ENCODE data around the gene TBC1D14.

Gene TBC1D14

DNA sequence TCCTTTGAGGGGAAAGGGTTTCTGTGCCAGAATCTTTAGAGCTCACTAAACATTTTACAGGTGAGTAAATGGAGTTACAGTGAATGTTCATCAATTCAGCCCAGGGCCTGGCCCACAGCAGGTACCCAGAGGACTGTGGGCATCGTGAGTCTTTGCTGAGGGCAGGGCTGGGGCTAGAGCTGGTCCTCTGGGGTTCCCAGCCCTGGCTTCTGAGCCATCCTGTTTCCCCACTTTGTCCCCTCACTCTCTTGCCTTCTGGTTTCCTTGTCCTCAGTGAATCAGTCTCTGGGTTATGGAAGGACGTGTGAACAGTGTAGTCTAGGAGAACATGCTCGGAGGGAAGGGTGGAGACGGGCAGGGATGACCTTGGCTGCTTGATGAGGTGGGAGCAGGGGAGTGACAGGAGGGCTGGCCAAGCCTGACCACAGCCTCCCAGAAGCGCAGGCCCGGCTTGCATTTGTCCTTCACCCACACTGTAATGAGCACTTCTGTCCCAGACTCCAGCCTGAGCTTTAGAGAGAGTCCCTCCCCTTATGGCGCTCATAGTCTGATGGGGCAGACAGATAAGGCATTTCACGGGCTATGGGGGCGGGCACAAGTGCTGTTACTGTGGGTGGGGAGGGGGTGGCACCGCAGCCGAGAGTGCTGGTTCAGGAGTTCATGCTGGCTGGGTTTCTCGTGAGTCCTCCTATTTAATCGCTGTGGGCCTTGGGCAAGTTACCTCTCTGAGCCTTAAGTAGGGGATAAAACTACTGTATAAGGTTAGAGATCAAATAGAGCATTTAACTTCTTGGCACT, 17.3 kb downstream of the TBC1D14 start:
- TF ChIP-seq, protein P1, sequence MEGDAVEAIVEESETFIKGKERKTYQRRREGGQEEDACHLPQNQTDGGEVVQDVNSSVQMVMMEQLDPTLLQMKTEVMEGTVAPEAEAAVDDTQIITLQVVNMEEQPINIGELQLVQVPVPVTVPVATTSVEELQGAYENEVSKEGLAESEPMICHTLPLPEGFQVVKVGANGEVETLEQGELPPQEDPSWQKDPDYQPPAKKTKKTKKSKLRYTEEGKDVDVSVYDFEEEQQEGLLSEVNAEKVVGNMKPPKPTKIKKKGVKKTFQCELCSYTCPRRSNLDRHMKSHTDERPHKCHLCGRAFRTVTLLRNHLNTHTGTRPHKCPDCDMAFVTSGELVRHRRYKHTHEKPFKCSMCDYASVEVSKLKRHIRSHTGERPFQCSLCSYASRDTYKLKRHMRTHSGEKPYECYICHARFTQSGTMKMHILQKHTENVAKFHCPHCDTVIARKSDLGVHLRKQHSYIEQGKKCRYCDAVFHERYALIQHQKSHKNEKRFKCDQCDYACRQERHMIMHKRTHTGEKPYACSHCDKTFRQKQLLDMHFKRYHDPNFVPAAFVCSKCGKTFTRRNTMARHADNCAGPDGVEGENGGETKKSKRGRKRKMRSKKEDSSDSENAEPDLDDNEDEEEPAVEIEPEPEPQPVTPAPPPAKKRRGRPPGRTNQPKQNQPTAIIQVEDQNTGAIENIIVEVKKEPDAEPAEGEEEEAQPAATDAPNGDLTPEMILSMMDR (conservative IDR thresholded peaks at IDR 0.05): no peak
- no peak overlapping the region for H3K27ac ChIP-seq

- TF ChIP-seq, protein P1 (conservative IDR thresholded peaks at IDR 0.05): no peak
- H3K27ac ChIP-seq: no peak overlapping the region
Observed at GRCh38 chr4:6928081-6928480, 18.5 kb downstream of the TBC1D14 start.

- TF ChIP-seq, protein P1 (conservative IDR thresholded peaks at IDR 0.05): no peak
- H3K27ac ChIP-seq: no peak overlapping the region
Observed at GRCh38 chr4:6929339-6929811, 19.7 kb downstream of the TBC1D14 start.

- TF ChIP-seq, protein P1 (conservative IDR thresholded peaks at IDR 0.05): no peak
- no peak overlapping the region for H3K27ac ChIP-seq
Observed at GRCh38 chr4:6929812-6930464, 20.3 kb downstream of the TBC1D14 start.

DNA sequence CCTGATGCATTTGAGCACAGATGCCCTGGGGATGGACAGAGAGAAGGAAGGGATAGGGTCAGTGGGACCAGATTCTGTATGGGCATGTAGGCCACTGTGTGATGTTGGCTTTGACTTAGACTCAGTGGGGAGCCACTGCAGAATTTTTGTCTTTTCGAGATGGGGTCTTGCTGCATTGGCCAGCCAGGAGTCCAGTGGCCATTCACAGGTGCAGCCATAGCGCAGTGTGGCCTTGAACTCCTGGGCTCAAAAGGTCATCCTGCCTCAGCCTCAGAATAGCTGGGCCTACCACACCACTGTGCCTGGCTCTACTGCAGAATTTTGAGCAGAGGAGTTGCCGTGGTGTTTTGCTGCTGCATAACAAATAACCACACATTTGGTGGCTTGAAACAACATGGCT, 22.8 kb downstream of the TBC1D14 start:
- no peak overlapping the region for H3K27ac ChIP-seq

GRCh38 chr4:6932918-6933317, 23.3 kb downstream of the TBC1D14 start:
- TF ChIP-seq, protein P1 (conservative IDR thresholded peaks at IDR 0.05): no peak
- no peak overlapping the region for H3K27ac ChIP-seq

More for the DNA sequence above, 22.8 kb downstream of the TBC1D14 start:
- TF ChIP-seq, protein P1 (conservative IDR thresholded peaks at IDR 0.05): no peak

DNA sequence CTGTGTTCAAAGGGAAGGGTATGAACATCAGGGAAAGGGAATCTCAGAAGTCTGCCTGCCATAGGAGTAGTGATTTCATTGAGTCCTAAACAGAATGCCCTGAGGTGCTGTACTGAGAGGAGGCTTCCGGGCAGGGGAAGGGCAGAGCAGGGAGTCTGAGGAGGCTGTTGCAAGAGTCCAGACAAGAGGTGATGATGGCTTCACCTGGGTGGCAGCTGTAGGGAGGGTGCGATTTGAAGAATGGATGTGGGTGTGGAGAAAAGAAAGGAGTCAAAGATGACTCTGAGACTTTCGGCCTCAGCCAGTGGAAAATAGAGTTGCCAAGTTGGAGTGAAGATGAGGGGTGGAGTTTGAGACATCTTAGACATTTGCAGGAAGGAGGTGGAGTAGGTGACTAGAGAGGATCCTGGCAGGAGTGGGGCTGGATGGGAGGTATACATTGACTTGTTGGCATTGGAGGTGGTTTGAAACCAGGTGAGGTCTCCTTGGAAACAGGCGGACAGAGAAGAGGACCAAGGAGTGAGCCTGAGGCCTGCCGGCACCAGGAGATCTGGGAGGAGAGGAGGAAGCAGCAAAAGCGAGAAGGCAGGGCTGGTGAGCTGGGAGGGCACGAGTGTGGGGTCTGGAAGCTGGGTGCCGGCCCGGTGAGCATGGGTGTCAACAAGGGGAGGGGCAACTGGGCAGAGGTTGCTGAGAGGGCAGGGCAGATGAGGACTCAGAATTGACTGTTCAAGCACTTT, 24.2 kb downstream of the TBC1D14 start:
- H3K27ac ChIP-seq: no peak overlapping the region

More for the DNA sequence above, 24.2 kb downstream of the TBC1D14 start:
- TF ChIP-seq, protein P1 (conservative IDR thresholded peaks at IDR 0.05): no peak

Data from VCaP (cell line).